HepG2 (cell line): ENCODE measurements around the gene PRRC2A. TPM values are rescaled to one million over a fixed set of nuclear protein-coding genes. Genes with fewer than 3 reads are reported as not detected.

ENCODE experiments used
- ATAC-seq: fragments of 200-7000 bp; cut with Tn5 transposase; 3 replicates; pipeline ENCODE4 v1.9.1; 2020; ENCODE audit warnings: mild to moderate bottlenecking, moderate library complexity
- BruUV-seq: library from RNA; stranded (reverse); fragments of 400-500 nt; replicated peaks from 2 replicates; lab custom pipeline; 2021; lab: Mats Ljungman, UMichigan
- CTCF ChIA-PET: fragments of 300-600 bp; formaldehyde crosslinking; extraction: SDS; loops from one replicate; lab custom pipeline; 2021; ENCODE audit warnings: low total read pairs, inconsistent platforms, low intra/inter-chr PET ratio; lab: Yijun Ruan, JAX
- POLR2A ChIA-PET: fragments of 350-600 bp; sonication (Branson Sonifier 250); formaldehyde crosslinking; loops from one replicate; lab custom pipeline; 2020; ENCODE audit warnings: antibody characterized with exemption, inconsistent platforms; lab: Yijun Ruan, JAX
- DNase-seq: peaks from one replicate; pipeline ENCODE4 v3.0.0-alpha.2; 2015; ENCODE audit warnings: low spot score
- FAIRE-seq: peaks from 3 replicates; lab custom pipeline; 2011; peaks lifted over from hg19 to GRCh38; lab: Jason Lieb, UNC
- H2AFZ ChIP-seq: one replicate; pipeline ENCODE4 v1.6.1; 2011; ENCODE audit warnings: low read length, inconsistent platforms
- H3K27ac ChIP-seq: fragments of 300-600 bp; 3 replicates; pipeline ENCODE4 v1.8.0; 2011; ENCODE audit warnings: mixed run types, mild to moderate bottlenecking, mixed read lengths, low read length, inconsistent platforms; ENCODE audit not compliant: insufficient read depth; ENCODE audit errors: extremely low read length
- H3K27me3 ChIP-seq, 2 experiments: fragments of 200-600 bp in 1 of 2; 2 replicates in 1 of 2; 3 replicates in 1 of 2; pipeline versions ENCODE4 v1.6.0 to v1.8.0; 2011; ENCODE audit warnings: low read length in 2 of 2, mild to moderate bottlenecking in 2 of 2, moderate library complexity in 2 of 2, inconsistent platforms in 1 of 2; ENCODE audit not compliant: insufficient read depth in 2 of 2, control insufficient read depth in 1 of 2
- H3K36me3 ChIP-seq, 2 experiments: fragments of 200-600 bp in 1 of 2; replicated peaks in 1 of 2; 2 replicates in 1 of 2; 3 replicates in 1 of 2; pipeline versions ENCODE4 v1.5.1 to v1.8.0; 2011; ENCODE audit warnings: low read length in 2 of 2, inconsistent platforms in 1 of 2; ENCODE audit not compliant: insufficient read depth in 2 of 2, control insufficient read depth in 1 of 2
- H3K4me1 ChIP-seq: 2 replicates; pipeline ENCODE4 v1.5.1; 2012; ENCODE audit warnings: low read length, inconsistent platforms; ENCODE audit not compliant: insufficient read depth
- H3K4me2 ChIP-seq: 2 replicates; pipeline ENCODE4 v1.6.0; 2011; ENCODE audit warnings: low read depth, low read length, inconsistent platforms
- H3K4me3 ChIP-seq, 3 experiments: fragments of 200-600 bp in 1 of 3; sonication (generic), shearing (Covaris generic) in 1 of 3; replicated peaks in 1 of 3; 2 replicates each; pipeline ENCODE4 v1.5.1; 2011 to 2016; ENCODE audit warnings: low read length in 3 of 3, inconsistent platforms in 2 of 3, low read depth in 2 of 3, mild to moderate bottlenecking in 2 of 3, control low read depth in 1 of 3, mixed read lengths in 1 of 3; ENCODE audit not compliant: insufficient read depth in 1 of 3
- H3K79me2 ChIP-seq: one replicate; pipeline ENCODE4 v1.6.1; 2011; ENCODE audit warnings: low read length, inconsistent platforms; ENCODE audit not compliant: insufficient read depth
- H3K9ac ChIP-seq: 2 replicates; pipeline ENCODE4 v1.6.0; 2011; ENCODE audit warnings: mild to moderate bottlenecking, low read depth, low read length, inconsistent platforms; ENCODE audit not compliant: insufficient read depth
- H3K9me3 ChIP-seq: 2 replicates; pipeline ENCODE4 v1.5.1; 2012; ENCODE audit warnings: mild to moderate bottlenecking, low read length
- H4K20me1 ChIP-seq: 2 replicates; pipeline ENCODE4 v1.6.0; 2011; ENCODE audit warnings: inconsistent platforms, mild to moderate bottlenecking, low read length, moderate library complexity; ENCODE audit not compliant: insufficient read depth
- BRD4 ChIP-seq: sonication (generic); formaldehyde crosslinking; IDR thresholded peaks from 2 replicates; pipeline ENCODE4 v1.4.0; 2020; ENCODE audit warnings: missing genetic modification reagents
- GABPA ChIP-seq, 2 experiments: IDR thresholded peaks; 2 replicates each; pipeline ENCODE4 v1.6.1; 2011 to 2016; ENCODE audit warnings: low read depth in 2 of 2, low read length in 1 of 2, missing biosample characterization in 1 of 2, missing genetic modification characterization in 1 of 2
- HIVEP1 ChIP-seq: sonication (generic); formaldehyde crosslinking; IDR thresholded peaks from 2 replicates; pipeline ENCODE4 v1.4.0; 2020; ENCODE audit warnings: mild to moderate bottlenecking, missing genetic modification reagents
- MEF2D ChIP-seq: sonication (generic); formaldehyde crosslinking; IDR thresholded peaks from 2 replicates; pipeline ENCODE4 v1.5.1; 2020; ENCODE audit warnings: mild to moderate bottlenecking, missing genetic modification reagents
- NBN ChIP-seq: fragments of 450-650 bp; conservative IDR thresholded peaks from 2 replicates; pipeline ENCODE4 v1.6.1; 2017
- ZBTB42 ChIP-seq: sonication (generic); formaldehyde crosslinking; IDR thresholded peaks from 2 replicates; pipeline ENCODE4 v1.5.0; 2020; ENCODE audit warnings: mild to moderate bottlenecking, missing genetic modification reagents
- ZNF768 ChIP-seq: sonication (generic); formaldehyde crosslinking; IDR thresholded peaks from 2 replicates; pipeline ENCODE4 v1.4.0; 2020; ENCODE audit warnings: missing genetic modification reagents
- WGBS: methylation state at CpG from one replicate; pipeline ENCODE4 v1.1.6; 2017; ENCODE audit warnings: low lambda C conversion rate; 5-methylcytosine and 5-hydroxymethylcytosine counted together
- in situ Hi-C: cut with HindIII; loops from 2 replicates; pipeline ENCODE4 v1.10.0; 2017; ENCODE audit warnings: low pct_unique_long_range_greater_than_20kb; ENCODE audit not compliant: extremely low pct_ligation_motif_present
- intact Hi-C: fragments of 100-400 bp; cut with micrococcal nuclease; formaldehyde crosslinking; loops from one replicate; pipeline ENCODE4 v1.10.0; 2022; ENCODE audit not compliant: unreplicated experiment
- polyA plus RNA-seq, 8 experiments: library from polyadenylated mRNA; depleted of rRNA in 3 of 8; stranded (reverse) in 7 of 8; unstranded in 1 of 8; fragments of >200 nt; fragmentation: Illumina TruSeq in 4 of 8; extraction: Trizol in 4 of 8; gene quantifications; 2 replicates each; pipeline versions ENCODE4 v1.2.1 to v1.2.3, GENCODE V29; 2011 to 2016; ENCODE audit warnings: low read depth in 4 of 8, missing spikeins in 1 of 8, mixed read lengths in 1 of 8; ENCODE audit not compliant: insufficient read depth in 1 of 8
- total RNA-seq, 5 experiments: library from RNA; depleted of rRNA; stranded (reverse); fragments of >200 nt; fragmentation: Illumina TruSeq; extraction: Trizol; gene quantifications; 2 replicates each; pipeline ENCODE4 v1.2.3, GENCODE V29; 2016; ENCODE audit warnings: low read depth in 1 of 5

The PRRC2A gene
- total and polyA plus RNA-seq, 2 of the 13 experiments (the other 11 are each of a cell fraction or from before 2014, with no cell fraction given): 38.9 to 47.4 TPM

GRCh38 chr6:31575952-31576685, 44.4 kb upstream of the PRRC2A start:
- Histone ChIP-seq H2AFZ (no peak overlapping the region), H3K27me3 (peaks cover 20 to 96% of the 10 kb centered on the region in 2 experiments), H3K4me1 (peaks cover 8% of the 10 kb centered on the region), H3K27ac (no peak overlapping the region), H3K4me3 (no peak overlapping the region), H3K79me2 (no peaks in the 10 kb centered on the region), H4K20me1 (no peaks in the 10 kb centered on the region), H3K9me3 (no peaks in the 10 kb centered on the region), H3K9ac (no peak overlapping the region), H3K36me3 (no peaks in the 10 kb centered on the region), H3K4me2 (no peak overlapping the region)
- ChIA-PET POLR2A (interaction anchor here (0.9 to 2.3 kb wide), 5 partner anchors 8 to 89 kb away, joined by 3 to 9 read pairs (median 6); partner anchors contain the start of genes DDX39B, GPANK1 and NFKBIL1), CTCF (no interaction called here)
- intact Hi-C loops: no loop called here
- in situ Hi-C loops: no loop called here
- BruUV-seq: no TSS peak
- TF ChIP-seq MEF2D: no peak
- TF ChIP-seq NBN: peak; percentile 69; the same call in 1 of the 2 replicates
- FAIRE-seq: no peak
- no peak for DNase-seq
- no peak for ATAC-seq
- 47% methylated on average over 8 of the region's 8 CpGs for WGBS

- H3K27me3 ChIP-seq: peaks cover 21 to 96% of the 10 kb centered on the region in 2 experiments
- CTCF ChIA-PET: no interaction called here
- BruUV-seq: no TSS peak
These were observed 43.5 kb upstream of the PRRC2A start for GRCh38 chr6:31576897-31577578.

More at GRCh38 chr6:31576897-31577578, 43.5 kb upstream of the PRRC2A start:
- H3K4me1 ChIP-seq: peaks cover 18% of the 10 kb centered on the region
- in situ Hi-C loops: no loop called here
- ATAC-seq: no peak
- H3K4me2 ChIP-seq: no peak overlapping the region
- no peak overlapping the region for H3K4me3 ChIP-seq
- H3K36me3 ChIP-seq: no peaks in the 10 kb centered on the region
- H3K9ac ChIP-seq: no peak overlapping the region
- WGBS: 34% methylated on average over 18 of the region's 19 CpGs
- no peaks in the 10 kb centered on the region for H4K20me1 ChIP-seq
- FAIRE-seq: no peak
- TF ChIP-seq ZNF768 (0 out of 2 replicates have a peak, but pooled peaks have one; percentile 26), ZBTB42 (CRISPR knock-in tag) (no peak), HIVEP1 (CRISPR knock-in tag) (no peak), GABPA (IDR thresholded peaks at IDR 0.05; ENCODE audit: low read depth, low read length) (peak; percentile 26; the same call in 1 of the 2 replicates), GABPA (CRISPR knock-in tag; IDR thresholded peaks at IDR 0.05; ENCODE audit: low read depth) (peak; percentile 24; the same call in 1 of the 2 replicates), BRD4 (CRISPR knock-in tag) (no peak)
- no peaks in the 10 kb centered on the region for H3K9me3 ChIP-seq
- intact Hi-C loops: no loop called here
- POLR2A ChIA-PET: interaction anchor here (0.6 to 2.3 kb wide), 6 partner anchors 9 to 88 kb away, joined by 3 to 9 read pairs (median 5); partner anchors contain the start of genes DDX39B, GPANK1 and NFKBIL1
- no peak overlapping the region for H3K27ac ChIP-seq
- no peak overlapping the region for H2AFZ ChIP-seq
- DNase-seq: no peak
- H3K79me2 ChIP-seq: no peaks in the 10 kb centered on the region
